Measurements from ENCODE around the gene WWOX. TPM values are rescaled to one million over a fixed set of nuclear protein-coding genes. Genes with fewer than 3 reads are reported as not detected.

The WWOX gene
- total RNA-seq, 1 experiment from 2014 or later, result 15.6 TPM

- H3K14ac ChIP-seq (ENCODE audit: insufficient read depth, low read length), result no peak overlapping the region; the same call in 1 of the 2 replicates
- Mint-ChIP-seq H3K27me3 (ENCODE audit: low read depth) (peaks cover 9% of the 10 kb centered on the region; the same call in 1 of the 2 replicates), H3K36me3 (ENCODE audit: insufficient read depth in 1 of 3, low read depth in 3 of 3) (peaks cover 0 to 5% (median 0%) of the 10 kb centered on the region in 3 experiments; a peak in 1 of 7 replicates), H3K4me3 (no peak overlapping the region), H3K4me1 (peaks cover 47 to 51% of the 10 kb centered on the region in 2 experiments), H3K9me3 (peaks cover 7 to 8% of the 10 kb centered on the region in 2 experiments), H3K27ac (no peak overlapping the region; a peak in 1 of 7 replicates)
- no peak overlapping the region for H3K4me2 ChIP-seq (ENCODE audit: insufficient read depth, insufficient read length, low read length)
- no peak overlapping the region for H2BK5ac ChIP-seq (ENCODE audit: insufficient read length, low read length)
- H3K4me1 ChIP-seq (ENCODE audit: insufficient read depth, low read length), result peaks cover 3% of the 10 kb centered on the region; the same call in 1 of the 2 replicates
- TF ChIP-seq CTCF (conservative IDR thresholded peaks at IDR 0.05), result no peak
- no peak overlapping the region for H3K4ac ChIP-seq (ENCODE audit: low read depth, low read length)
- no peak for DNase-seq
- H4K20me1 ChIP-seq (ENCODE audit: control insufficient read depth, insufficient read depth, insufficient read length), result peaks cover 3% of the 10 kb centered on the region
- H4K5ac ChIP-seq (ENCODE audit: insufficient read length, low read depth, low read length), result no peak overlapping the region
- H3K27me3 ChIP-seq (ENCODE audit: insufficient read depth, low read length), result no peaks in the 10 kb centered on the region
- no peaks in the 10 kb centered on the region for H3K79me2 ChIP-seq (ENCODE audit: insufficient read depth, low read length)
- H3K56ac ChIP-seq (ENCODE audit: insufficient read length, low read depth, low read length), result no peak overlapping the region
- H3K23me2 ChIP-seq (ENCODE audit: insufficient read length, low read depth, low read length, poor library complexity, severe bottlenecking), result no peaks in the 10 kb centered on the region
- H2BK120ac ChIP-seq (ENCODE audit: low read depth, low read length, poor library complexity, severe bottlenecking), result no peak overlapping the region
- no peak overlapping the region for H2AK5ac ChIP-seq (ENCODE audit: insufficient read length, low read length)
- H3K79me1 ChIP-seq (ENCODE audit: insufficient read depth, low read depth, low read length, poor library complexity, severe bottlenecking), result no peaks in the 10 kb centered on the region
- no peak overlapping the region for H2BK12ac ChIP-seq (ENCODE audit: insufficient read length, low read depth, low read length)
- H2AFZ ChIP-seq (ENCODE audit: low read length), result no peak overlapping the region
- no peak overlapping the region for H4K8ac ChIP-seq (replicated peaks; ENCODE audit: insufficient read length, low read depth, low read length)
- WGBS (ENCODE audit: extremely low coverage, insufficient read length, low lambda C conversion rate), result no CpG with 5 or more reads among the region's 4 CpGs
- H2BK20ac ChIP-seq (ENCODE audit: low read depth, low read length, poor library complexity, severe bottlenecking), result no peak overlapping the region
- no peak overlapping the region for H3K27ac ChIP-seq (ENCODE audit: insufficient read length, low read depth, low read length)
- no peak overlapping the region for H3K9ac ChIP-seq (ENCODE audit: extremely low read depth, insufficient read length, low read length)
- no peak overlapping the region for H2BK15ac ChIP-seq (ENCODE audit: low read depth, low read length)
- no peak overlapping the region for H3T11ph ChIP-seq (ENCODE audit: low read length)
- H3K23ac ChIP-seq (ENCODE audit: insufficient read length, low read depth, low read length), result no peak overlapping the region
- H3K18ac ChIP-seq (ENCODE audit: insufficient read length, low read depth, low read length), result no peak overlapping the region
- no peak overlapping the region for H4K91ac ChIP-seq (ENCODE audit: insufficient read length, low read depth, low read length)
- no peaks in the 10 kb centered on the region for H3K9me3 ChIP-seq (ENCODE audit: control insufficient read depth, low read depth, low read length)
These were observed 950.6 kb downstream of the WWOX start for GRCh38 chr16:79050063-79050462.
